ENCODE data around the gene DDX18.

DNA sequence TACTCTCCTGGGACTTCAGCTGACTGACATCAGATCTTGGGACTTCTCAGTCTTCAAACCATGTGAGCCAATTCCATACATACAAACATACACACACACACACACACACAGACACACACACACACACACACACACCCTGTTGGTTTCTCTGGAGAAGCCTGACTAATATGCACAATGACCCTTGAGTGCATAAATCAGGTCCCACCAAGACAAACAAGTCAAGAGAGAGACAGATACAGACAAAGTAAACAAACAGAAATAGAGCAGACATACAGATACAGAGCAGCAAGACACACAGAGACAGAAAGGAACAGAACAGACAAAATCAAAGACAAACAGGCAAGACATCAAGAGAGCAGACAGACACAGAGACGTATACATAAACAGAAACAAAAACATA lies 43.8 kb upstream of the DDX18 start:
- TF ChIP-seq, protein P1, sequence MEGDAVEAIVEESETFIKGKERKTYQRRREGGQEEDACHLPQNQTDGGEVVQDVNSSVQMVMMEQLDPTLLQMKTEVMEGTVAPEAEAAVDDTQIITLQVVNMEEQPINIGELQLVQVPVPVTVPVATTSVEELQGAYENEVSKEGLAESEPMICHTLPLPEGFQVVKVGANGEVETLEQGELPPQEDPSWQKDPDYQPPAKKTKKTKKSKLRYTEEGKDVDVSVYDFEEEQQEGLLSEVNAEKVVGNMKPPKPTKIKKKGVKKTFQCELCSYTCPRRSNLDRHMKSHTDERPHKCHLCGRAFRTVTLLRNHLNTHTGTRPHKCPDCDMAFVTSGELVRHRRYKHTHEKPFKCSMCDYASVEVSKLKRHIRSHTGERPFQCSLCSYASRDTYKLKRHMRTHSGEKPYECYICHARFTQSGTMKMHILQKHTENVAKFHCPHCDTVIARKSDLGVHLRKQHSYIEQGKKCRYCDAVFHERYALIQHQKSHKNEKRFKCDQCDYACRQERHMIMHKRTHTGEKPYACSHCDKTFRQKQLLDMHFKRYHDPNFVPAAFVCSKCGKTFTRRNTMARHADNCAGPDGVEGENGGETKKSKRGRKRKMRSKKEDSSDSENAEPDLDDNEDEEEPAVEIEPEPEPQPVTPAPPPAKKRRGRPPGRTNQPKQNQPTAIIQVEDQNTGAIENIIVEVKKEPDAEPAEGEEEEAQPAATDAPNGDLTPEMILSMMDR (IDR thresholded peaks at IDR 0.05; ENCODE audit: low read length): no peak
- TF ChIP-seq EZH2 (optimal IDR thresholded peaks at IDR 0.05; ENCODE audit: low read depth, low read length): no peak
